Mammary epithelial cell (primary cell): ENCODE results near the gene COBLL1.

Experiments
- EZH2 ChIP-seq: IDR thresholded peaks from 2 replicates; pipeline ENCODE4 v1.6.1; 2012; ENCODE audit warnings: low read length, inconsistent platforms, borderline replicate concordance
- TF ChIP-seq, protein P1 (sequence below), 2 donors: IDR thresholded peaks in 1 of 2; conservative IDR thresholded peaks in 1 of 2; 2 replicates each; pipeline ENCODE4 v1.5.1; 2011 to 2012; ENCODE audit warnings: inconsistent platforms in 2 of 2, low read length in 2 of 2, mild to moderate bottlenecking in 2 of 2, control low read depth in 1 of 2, low read depth in 1 of 2; ENCODE audit not compliant: insufficient read depth in 1 of 2; ENCODE audit errors: extremely low read depth in 1 of 2

DNA sequence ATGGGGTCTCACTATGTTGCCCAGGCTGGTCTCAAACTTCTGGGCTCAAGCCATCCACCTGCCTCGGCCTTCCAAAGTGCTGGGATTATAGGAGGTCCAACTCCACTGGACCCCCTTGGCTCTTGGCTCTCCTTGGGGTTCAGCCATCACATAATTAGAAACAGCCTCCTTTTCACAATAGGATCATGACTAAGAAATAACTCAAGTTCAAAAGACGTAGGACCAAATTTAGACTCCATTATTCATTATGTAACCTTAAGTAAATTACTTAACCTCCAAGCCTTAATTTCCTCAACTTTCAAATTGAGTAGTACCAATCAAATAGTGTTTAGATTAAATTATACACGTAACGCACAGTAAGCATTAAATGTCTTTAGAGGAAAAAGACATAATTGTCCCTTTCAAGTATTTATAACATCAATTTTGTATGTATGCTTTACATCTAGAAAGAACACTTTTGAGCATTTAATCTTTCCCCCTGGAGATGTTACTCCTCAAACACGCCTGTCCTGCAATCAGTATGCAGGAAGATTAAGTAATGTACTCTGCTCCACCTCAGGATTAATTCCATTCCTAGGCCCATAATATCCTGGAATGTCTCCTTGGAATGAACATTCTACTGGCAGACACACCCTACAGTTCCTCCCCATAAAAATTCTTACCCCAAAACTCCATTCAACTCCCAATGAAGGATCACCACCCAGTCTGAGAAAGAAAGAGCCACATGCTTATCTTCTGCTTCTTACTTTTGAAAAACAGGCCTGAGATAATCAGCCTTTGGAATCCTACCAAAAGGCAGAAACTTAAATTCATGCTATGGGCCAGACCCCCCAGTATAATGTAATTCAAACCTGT, 49.1 kb downstream of the COBLL1 start:
- TF ChIP-seq, protein P1, sequence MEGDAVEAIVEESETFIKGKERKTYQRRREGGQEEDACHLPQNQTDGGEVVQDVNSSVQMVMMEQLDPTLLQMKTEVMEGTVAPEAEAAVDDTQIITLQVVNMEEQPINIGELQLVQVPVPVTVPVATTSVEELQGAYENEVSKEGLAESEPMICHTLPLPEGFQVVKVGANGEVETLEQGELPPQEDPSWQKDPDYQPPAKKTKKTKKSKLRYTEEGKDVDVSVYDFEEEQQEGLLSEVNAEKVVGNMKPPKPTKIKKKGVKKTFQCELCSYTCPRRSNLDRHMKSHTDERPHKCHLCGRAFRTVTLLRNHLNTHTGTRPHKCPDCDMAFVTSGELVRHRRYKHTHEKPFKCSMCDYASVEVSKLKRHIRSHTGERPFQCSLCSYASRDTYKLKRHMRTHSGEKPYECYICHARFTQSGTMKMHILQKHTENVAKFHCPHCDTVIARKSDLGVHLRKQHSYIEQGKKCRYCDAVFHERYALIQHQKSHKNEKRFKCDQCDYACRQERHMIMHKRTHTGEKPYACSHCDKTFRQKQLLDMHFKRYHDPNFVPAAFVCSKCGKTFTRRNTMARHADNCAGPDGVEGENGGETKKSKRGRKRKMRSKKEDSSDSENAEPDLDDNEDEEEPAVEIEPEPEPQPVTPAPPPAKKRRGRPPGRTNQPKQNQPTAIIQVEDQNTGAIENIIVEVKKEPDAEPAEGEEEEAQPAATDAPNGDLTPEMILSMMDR (conservative IDR thresholded peaks at IDR 0.05 in 1 of 2, IDR thresholded peaks at IDR 0.05 in 1 of 2; ENCODE audit: extremely low read depth in 1 of 2, insufficient read depth in 1 of 2, low read depth in 1 of 2, low read length in 2 of 2): no peak
- TF ChIP-seq EZH2: no peak
